Measurements from ENCODE around the gene KRTAP29-1. TPM values are rescaled to one million over a fixed set of nuclear protein-coding genes. Genes with fewer than 3 reads are reported as not detected.

The KRTAP29-1 gene
- total RNA-seq, 3 donors from 2014 or later: not detected

- Histone ChIP-seq H3K4me1 (ENCODE audit: low read depth) (no peaks in the 10 kb centered on the region), H3K9me3 (no peaks in the 10 kb centered on the region), H3K36me3 (ENCODE audit: low read depth) (no peaks in the 10 kb centered on the region), H3K4me3 (no peak overlapping the region)
- intact Hi-C loops (cut with DNase I, micrococcal nuclease): no loop called here
- DNase-seq: no peak
- TF ChIP-seq CTCF (IDR thresholded peaks at IDR 0.05): no peak
- ATAC-seq: no peak
These were observed 4.1 kb downstream of the KRTAP29-1 start for GRCh38 chr17:41298458-41299135.

DNA sequence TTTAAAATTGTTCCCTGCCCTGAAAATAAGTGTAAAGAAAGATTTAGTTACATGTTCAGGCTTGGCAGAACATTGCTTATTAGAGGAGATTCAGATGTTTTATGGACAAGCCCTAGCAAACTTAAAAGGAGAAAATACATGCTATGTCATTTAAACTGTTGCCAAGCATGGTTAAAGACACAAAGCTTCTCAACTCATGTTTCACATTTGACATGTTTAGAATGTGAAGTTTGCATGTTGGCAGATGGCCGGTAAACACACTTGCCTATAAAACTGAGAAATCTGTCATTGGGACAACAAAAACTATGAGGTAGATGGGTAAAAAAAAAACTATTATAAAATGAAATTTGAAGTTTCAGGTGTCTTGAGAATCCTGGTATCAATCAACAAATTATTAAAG is 5.8 kb downstream of the KRTAP29-1 start:
- ATAC-seq (no peak), DNase-seq (no peak)
- no peak for TF ChIP-seq CTCF (IDR thresholded peaks at IDR 0.05)
- H3K4me3 ChIP-seq: no peak overlapping the region
- no peaks in the 10 kb centered on the region for H3K9me3 ChIP-seq
- H3K4me1 ChIP-seq (ENCODE audit: low read depth): no peaks in the 10 kb centered on the region
- no peaks in the 10 kb centered on the region for H3K36me3 ChIP-seq (ENCODE audit: low read depth)
- intact Hi-C loops (cut with DNase I, micrococcal nuclease): no loop called here

DNA sequence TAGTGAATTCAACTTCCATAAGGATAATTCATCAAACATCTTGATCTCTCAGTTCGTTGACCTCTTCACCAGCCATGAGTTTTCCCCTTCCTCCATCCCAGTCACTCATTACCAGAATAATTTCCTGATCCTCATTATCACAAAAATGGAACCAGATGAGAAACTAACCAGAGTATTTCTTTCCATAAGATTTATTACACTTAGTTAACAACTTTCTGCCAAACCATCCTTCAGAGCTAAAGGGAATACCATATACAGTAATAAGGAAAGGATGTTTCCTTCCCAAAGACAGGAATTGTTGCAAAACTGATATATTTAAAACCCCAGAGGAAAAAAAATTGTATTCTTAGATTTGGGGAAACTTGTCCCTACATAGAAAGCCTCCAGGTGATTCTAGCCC is 8.6 kb downstream of the KRTAP29-1 start:
- no peak overlapping the region for H3K4me3 ChIP-seq
- no peak for TF ChIP-seq CTCF (IDR thresholded peaks at IDR 0.05)
- intact Hi-C loops (cut with DNase I, micrococcal nuclease): no loop called here
- no peak for DNase-seq
- ATAC-seq: no peak
- no peaks in the 10 kb centered on the region for H3K9me3 ChIP-seq
- no peaks in the 10 kb centered on the region for H3K4me1 ChIP-seq (ENCODE audit: low read depth)
- H3K36me3 ChIP-seq (ENCODE audit: low read depth): no peaks in the 10 kb centered on the region

DNA sequence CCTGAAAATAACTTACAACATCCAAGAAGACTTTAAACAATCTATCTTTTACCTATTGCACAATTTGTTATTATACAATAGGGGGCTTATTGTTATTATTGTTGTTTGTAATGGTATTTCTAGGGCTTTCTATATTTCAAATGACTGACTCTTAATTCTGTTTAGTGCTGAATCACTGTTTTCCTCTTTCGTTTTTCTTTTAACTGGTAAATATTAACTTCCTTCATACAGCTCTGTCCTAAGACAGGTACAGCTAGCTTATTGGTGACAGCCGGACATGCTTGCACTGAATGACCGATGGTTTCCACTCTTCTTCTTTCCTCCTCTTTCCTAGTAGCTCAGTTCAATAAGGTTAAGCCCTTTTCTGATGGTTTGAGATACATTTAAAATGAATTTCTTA is 15.6 kb downstream of the KRTAP29-1 start:
- intact Hi-C loops (cut with DNase I, micrococcal nuclease): no loop called here
- Histone ChIP-seq H3K36me3 (ENCODE audit: low read depth) (no peaks in the 10 kb centered on the region), H3K4me3 (no peak overlapping the region), H3K9me3 (no peaks in the 10 kb centered on the region), H3K4me1 (ENCODE audit: low read depth) (no peaks in the 10 kb centered on the region)
- ATAC-seq (no peak), DNase-seq (no peak)
- no peak for TF ChIP-seq CTCF (IDR thresholded peaks at IDR 0.05)

DNA sequence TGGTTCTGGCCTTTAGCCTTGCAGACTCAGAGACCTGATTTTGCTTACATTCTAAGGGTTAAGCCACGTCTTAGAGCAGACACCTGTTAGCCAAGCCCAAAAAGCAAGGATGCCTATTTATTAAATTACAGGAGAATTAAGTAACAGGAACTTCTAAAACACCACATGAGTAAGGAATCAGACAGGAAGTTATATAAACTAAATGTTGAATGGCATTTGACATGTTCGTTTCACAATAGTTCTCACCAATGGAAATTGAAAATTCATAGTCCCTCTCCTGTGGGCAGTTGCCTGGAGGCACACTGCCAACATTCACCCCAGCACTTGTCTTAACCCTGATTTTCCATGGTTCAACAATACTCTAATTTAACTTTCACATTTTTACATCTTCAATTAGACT is 18.1 kb downstream of the KRTAP29-1 start:
- no peak for ATAC-seq
- Histone ChIP-seq H3K4me1 (ENCODE audit: low read depth) (no peaks in the 10 kb centered on the region), H3K36me3 (ENCODE audit: low read depth) (no peaks in the 10 kb centered on the region), H3K4me3 (no peak overlapping the region), H3K9me3 (no peaks in the 10 kb centered on the region)
- intact Hi-C loops (cut with DNase I, micrococcal nuclease): no loop called here
- no peak for DNase-seq
- no peak for TF ChIP-seq CTCF (IDR thresholded peaks at IDR 0.05)

- Histone ChIP-seq H3K9me3 (no peaks in the 10 kb centered on the region), H3K4me1 (ENCODE audit: low read depth) (no peaks in the 10 kb centered on the region), H3K4me3 (no peak overlapping the region), H3K36me3 (ENCODE audit: low read depth) (no peaks in the 10 kb centered on the region)
- TF ChIP-seq CTCF (IDR thresholded peaks at IDR 0.05): no peak
- DNase-seq (no peak), ATAC-seq (no peak)
- intact Hi-C loops (cut with DNase I, micrococcal nuclease): no loop called here
These were observed 18.6 kb downstream of the KRTAP29-1 start for GRCh38 chr17:41284043-41284442.
